ENCODE data around the gene EFNA4.

- TF ChIP-seq NFRKB (IDR thresholded peaks at IDR 0.05; ENCODE audit: low read depth) (no peak), HNRNPH1 (optimal IDR thresholded peaks at IDR 0.05; ENCODE audit: low read depth, low read length) (no peak), REST (IDR thresholded peaks at IDR 0.05; ENCODE audit: borderline replicate concordance) (no peak), REST (CRISPR knock-in tag; IDR thresholded peaks at IDR 0.05; ENCODE audit: low read depth) (no peak), ATF4 (CRISPR knock-in tag; IDR thresholded peaks at IDR 0.05) (no peak), SIN3A (IDR thresholded peaks at IDR 0.05; ENCODE audit: borderline replicate concordance in 2 of 2, control insufficient read depth in 1 of 2, low read depth in 2 of 2, low read length in 2 of 2) (no peak), CTCF (IDR thresholded peaks at IDR 0.05 in 2 of 3, conservative IDR thresholded peaks at IDR 0.05 in 1 of 3; ENCODE audit: insufficient read depth in 2 of 3, low read depth in 1 of 3, low read length in 3 of 3) (no peak)
Measured at GRCh38 chr1:155040358-155041093, 23.0 kb upstream of the EFNA4 start.

All from K562 (cell line).